Stimulated activated naive CD8-positive, alpha-beta T cell treated with anti-CD3 and anti-CD28 coated beads, Interleukin-15, Interleukin-2, amounts not matched to agents 100 ng/mL and 50 ng/mL, for 24 hours (primary cell): ENCODE data around the gene PSMD13.
A peak's percentile ranks its signal among the peaks of the same experiment; 100 is the strongest.

Experiments
- H3K27ac Mint-ChIP-seq: one replicate; pipeline ENCODE4 v1.8.0; 2021; ENCODE audit warnings: mild to moderate bottlenecking, mixed read lengths
- H3K27me3 Mint-ChIP-seq: one replicate; pipeline ENCODE4 v1.8.0; 2021; ENCODE audit warnings: mixed read lengths
- H3K36me3 Mint-ChIP-seq: one replicate; pipeline ENCODE4 v1.8.0; 2021; ENCODE audit warnings: low read depth, mixed read lengths
- H3K4me1 Mint-ChIP-seq: one replicate; pipeline ENCODE4 v1.8.0; 2021; ENCODE audit warnings: low read depth, mixed read lengths
- H3K4me3 Mint-ChIP-seq: one replicate; pipeline ENCODE4 v1.8.0; 2021; ENCODE audit warnings: mild to moderate bottlenecking, mixed read lengths
- H3K9me3 Mint-ChIP-seq: one replicate; pipeline ENCODE4 v1.8.0; 2021; ENCODE audit warnings: mixed read lengths

PSMD13 gene

DNA sequence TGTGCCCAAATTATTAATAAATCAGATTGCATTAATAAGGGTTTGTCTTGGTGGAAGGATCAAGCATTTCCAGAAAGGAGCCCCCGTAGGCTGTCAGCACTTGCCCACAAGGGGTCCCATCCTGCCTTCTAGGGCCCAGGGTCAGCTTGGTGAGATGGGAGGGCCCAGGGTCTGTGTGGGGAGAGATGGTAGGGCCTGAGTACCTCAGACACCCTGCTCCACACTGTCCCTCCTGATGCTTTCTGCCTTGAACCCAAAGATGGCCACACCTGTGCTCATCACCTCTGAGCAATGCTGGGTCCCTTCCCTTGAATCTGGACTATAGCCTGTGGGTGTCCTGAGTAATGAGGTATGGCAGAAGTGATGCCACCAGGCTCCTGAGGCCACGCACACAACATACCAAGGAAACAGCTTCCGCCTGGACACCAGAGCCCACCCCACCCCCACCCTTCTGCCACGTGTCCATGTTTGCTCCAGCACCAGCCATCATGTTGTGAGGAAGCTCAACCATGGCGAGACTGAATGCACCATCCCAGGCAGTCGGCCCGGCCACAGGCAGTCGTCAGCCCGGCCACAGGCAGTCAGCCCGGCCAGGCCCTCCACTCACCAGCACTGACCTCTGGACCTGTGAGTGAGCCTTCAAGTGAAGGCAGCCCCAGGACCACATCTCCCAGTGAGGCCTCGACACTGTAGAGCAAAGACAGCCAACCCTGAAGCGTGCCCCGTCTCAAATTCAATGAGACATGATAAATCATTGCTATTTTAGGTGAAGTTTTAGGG, 36.4 kb upstream of the PSMD13 start:
- no peak overlapping the region for H3K4me3 Mint-ChIP-seq
- H3K27me3 Mint-ChIP-seq, result no peaks in the 10 kb centered on the region
- H3K27ac Mint-ChIP-seq, result peak overlapping the region; percentile 92
- H3K9me3 Mint-ChIP-seq, result no peaks in the 10 kb centered on the region
- peaks cover 37% of the 10 kb centered on the region for H3K36me3 Mint-ChIP-seq
- peaks cover 46% of the 10 kb centered on the region for H3K4me1 Mint-ChIP-seq

DNA sequence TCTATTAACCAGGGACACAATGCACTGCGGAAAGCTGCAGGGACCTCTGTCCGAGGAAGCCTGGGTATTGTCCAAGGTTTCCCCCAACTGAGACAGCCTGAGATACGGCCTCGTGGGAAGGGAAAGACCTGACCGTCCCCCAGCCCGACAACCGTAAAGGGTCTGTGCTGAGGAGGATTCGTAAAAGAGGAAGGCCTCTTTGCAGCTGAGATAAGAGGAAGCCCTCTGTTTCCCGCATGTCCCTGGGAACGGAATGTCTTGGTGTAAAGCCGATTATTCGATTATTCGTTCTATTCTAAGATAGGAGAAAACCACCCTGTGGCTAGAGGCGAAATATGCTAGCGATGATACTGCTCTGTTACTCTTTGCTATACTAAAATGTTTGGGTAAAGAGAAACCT, 34.8 kb upstream of the PSMD13 start:
- Mint-ChIP-seq H3K36me3 (peaks cover 48% of the 10 kb centered on the region), H3K27ac (peak overlapping the region; percentile 92), H3K27me3 (no peaks in the 10 kb centered on the region), H3K4me1 (peaks cover 57% of the 10 kb centered on the region), H3K9me3 (no peaks in the 10 kb centered on the region), H3K4me3 (peak overlapping the region; percentile 55)

DNA sequence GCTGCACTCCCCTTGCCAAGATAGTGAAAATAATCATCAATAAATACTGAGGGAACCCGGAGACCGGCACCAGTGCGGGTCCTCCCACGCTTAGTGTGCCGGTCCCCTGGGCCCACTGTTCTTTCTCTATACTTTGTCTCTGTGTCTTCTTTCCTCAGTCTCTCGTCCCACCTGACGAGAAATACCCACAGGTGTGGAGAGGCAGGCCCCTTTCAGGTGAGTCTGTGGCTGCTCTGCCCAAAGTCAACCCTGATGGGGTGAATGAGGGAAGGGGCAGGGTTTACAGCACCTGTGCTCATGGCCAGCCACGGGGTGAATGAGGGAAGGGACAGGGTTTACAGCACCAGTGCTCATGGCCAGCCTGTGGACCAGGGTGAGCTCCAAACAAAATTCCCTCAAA, 34.3 kb upstream of the PSMD13 start:
- Mint-ChIP-seq H3K27me3 (no peaks in the 10 kb centered on the region), H3K4me1 (peaks cover 57% of the 10 kb centered on the region), H3K36me3 (peaks cover 48% of the 10 kb centered on the region), H3K4me3 (peak overlapping the region; percentile 55), H3K27ac (peak overlapping the region; percentile 92), H3K9me3 (no peaks in the 10 kb centered on the region)

DNA sequence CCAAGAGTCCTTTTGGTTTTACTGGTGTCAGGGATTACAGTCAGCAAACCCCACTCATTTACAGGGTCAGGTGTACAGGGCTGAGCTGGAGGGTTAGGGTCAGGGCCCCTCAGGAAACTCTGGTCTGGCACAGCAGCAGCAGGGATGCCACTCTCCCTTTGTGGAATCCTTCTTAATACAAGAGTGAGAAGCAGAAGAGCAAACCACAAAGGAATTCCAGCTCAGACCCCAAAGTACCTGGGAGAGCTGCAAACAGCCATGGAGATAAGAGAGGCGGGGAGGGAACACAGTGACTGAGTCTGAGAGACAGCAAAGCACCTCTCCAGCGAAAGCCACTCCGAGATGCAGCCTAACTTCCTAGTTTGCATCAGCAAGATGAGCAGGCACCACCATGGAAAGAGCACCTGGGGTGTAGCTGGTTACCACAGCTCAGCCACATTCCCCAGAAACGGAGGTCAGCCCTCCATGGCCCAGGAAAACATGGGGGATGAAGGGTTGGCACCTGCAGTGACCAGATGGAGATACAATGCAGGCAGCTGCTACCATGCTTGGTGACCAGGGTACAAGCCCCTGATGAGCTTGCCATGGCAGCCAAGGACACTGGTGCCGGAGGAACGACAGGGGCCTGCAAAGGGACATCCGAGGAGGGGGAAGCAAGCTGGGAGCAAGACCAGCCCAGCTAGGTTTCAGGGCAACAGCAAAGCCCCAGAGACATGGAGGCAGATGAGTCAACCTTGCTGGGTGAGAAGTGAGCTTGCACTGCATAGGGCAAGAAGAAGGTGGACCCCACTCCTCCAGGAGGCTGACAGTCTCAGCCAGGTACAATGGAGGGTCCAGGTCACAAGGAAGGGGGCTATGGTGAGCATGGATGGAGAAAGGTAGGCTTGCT, 33.5 kb upstream of the PSMD13 start:
- H3K27ac Mint-ChIP-seq, result peak overlapping the region; percentile 92
- H3K4me1 Mint-ChIP-seq, result peaks cover 57% of the 10 kb centered on the region
- no peaks in the 10 kb centered on the region for H3K9me3 Mint-ChIP-seq
- H3K36me3 Mint-ChIP-seq, result peaks cover 48% of the 10 kb centered on the region
- H3K4me3 Mint-ChIP-seq, result peak overlapping the region; percentile 55
- no peaks in the 10 kb centered on the region for H3K27me3 Mint-ChIP-seq

DNA sequence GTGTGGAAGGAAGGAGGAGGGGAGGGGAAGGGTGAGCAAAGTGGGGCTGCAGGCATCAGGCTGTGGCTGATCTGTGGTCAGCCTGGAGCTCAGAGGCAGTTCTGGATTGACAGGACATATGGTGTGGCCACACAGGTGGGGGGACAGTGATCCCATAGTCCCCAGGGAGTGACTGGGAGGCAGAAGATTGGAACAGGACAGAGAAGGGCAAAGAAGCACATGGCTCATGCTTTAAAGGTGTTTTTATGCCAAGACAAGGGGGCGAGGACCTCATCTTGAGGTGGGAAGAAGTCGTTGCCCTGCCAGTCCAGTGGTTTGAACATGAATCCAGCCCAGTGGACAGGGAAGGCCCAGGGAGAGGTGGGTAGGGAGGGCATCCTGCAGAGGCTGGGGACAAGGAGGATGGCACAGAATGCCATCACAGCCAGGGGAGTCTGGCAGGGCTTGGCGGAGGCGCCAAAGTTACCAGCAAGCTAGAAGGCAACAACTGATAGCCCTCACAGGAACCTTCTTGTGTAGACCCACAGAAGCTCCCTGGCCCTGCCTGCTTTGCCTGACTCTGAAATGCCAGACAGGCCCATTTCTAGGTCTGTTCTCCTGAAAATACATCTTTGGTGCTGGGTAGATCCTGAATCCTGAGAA, 32.7 kb upstream of the PSMD13 start:
- H3K27me3 Mint-ChIP-seq, result no peaks in the 10 kb centered on the region
- peaks cover 57% of the 10 kb centered on the region for H3K4me1 Mint-ChIP-seq
- peak overlapping the region; percentile 67 for H3K27ac Mint-ChIP-seq
- H3K9me3 Mint-ChIP-seq, result no peaks in the 10 kb centered on the region
- H3K36me3 Mint-ChIP-seq, result peaks cover 48% of the 10 kb centered on the region
- H3K4me3 Mint-ChIP-seq, result peak overlapping the region; percentile 23

DNA sequence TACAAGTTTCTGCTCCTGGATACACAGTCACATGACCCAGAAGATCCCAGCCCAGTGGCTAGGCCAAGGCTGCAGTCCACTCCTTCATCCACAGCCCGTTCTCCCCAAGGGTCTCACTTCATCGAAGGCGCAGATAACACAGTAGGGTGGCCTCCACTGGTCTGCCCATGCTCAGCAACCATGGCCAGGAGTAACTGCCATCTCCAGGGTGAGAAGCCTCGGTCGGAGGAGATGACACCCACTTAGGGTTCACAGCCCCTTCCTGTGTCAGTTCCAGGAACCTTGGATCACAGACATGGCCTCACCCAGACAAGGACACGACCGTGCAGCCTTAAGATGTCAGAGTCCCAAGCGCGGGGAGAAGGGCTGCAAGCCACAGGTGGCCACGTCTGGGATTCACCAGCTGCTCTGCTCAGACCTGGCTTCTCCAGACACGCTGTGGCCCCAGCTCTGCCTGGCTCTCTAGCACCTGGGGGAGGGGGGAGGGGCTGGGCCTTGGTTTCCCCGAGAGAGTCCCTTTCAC, 32.1 kb upstream of the PSMD13 start:
- peak overlapping the region; percentile 23 for H3K4me3 Mint-ChIP-seq
- H3K27me3 Mint-ChIP-seq, result no peaks in the 10 kb centered on the region
- peaks cover 48% of the 10 kb centered on the region for H3K36me3 Mint-ChIP-seq
- H3K9me3 Mint-ChIP-seq, result no peaks in the 10 kb centered on the region
- peaks cover 63% of the 10 kb centered on the region for H3K4me1 Mint-ChIP-seq
- peak overlapping the region; percentile 67 for H3K27ac Mint-ChIP-seq

DNA sequence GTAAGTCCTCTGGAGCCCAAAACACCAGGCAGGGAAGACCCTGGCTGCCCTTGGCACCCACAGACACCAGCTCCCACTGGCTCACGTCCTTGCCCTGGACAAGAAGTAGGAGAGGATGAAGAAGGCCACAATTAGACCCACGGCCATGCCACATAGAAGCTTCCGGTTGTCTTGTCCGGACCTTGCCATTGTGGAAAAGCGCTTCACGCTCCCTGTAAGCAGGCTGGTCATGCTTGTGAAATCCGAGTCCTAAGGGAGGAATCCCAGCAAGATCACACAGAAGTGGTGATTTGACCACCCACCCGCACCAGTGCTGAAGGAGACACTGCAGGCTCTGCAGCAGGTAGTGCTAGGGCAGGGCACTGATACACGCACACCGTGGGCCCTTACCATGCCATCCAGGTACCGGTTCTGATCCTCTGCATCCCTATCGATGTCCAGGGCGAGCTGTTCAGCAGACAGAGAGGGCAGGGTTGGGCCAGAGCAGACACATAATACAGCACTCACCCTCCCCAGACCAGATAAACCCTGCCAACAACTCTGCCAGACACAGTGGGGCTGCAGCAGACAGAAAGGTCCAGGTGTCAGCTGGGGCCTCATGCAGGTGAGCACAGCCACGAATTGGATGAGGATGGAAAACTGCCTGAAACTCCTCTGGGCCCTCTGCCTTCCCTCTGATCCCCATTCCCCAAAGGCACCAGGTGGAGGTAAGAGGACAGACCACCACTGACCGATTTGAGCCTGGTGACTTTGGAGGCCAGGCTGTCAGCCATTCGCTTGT, 31.4 kb upstream of the PSMD13 start:
- Mint-ChIP-seq H3K36me3 (peaks cover 48% of the 10 kb centered on the region), H3K27ac (peak overlapping the region; percentile 97), H3K27me3 (no peaks in the 10 kb centered on the region), H3K9me3 (no peaks in the 10 kb centered on the region), H3K4me1 (peaks cover 70% of the 10 kb centered on the region), H3K4me3 (peak overlapping the region; percentile 99)

DNA sequence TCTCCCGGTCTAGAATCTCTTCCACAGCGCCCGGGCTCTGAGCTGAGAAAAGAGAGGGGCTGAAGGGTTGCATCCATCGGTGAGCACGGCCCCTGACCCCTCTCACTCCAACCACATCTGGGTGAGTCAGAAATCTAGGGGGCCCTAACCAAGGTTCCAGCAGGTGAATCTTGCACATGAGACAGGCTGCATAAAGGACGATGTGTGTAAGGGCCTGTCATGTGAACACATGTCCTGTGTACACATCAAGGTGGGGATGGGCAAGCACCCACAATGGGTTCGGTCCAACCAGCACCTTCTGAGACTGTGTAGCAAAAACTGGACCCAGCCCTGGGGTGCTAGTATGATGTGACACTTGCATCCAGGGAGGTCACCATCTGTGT, 30.8 kb upstream of the PSMD13 start:
- Mint-ChIP-seq H3K27ac (peak overlapping the region; percentile 97), H3K4me3 (peak overlapping the region; percentile 99), H3K9me3 (no peaks in the 10 kb centered on the region), H3K4me1 (peaks cover 72% of the 10 kb centered on the region), H3K36me3 (peaks cover 46% of the 10 kb centered on the region), H3K27me3 (no peaks in the 10 kb centered on the region)

DNA sequence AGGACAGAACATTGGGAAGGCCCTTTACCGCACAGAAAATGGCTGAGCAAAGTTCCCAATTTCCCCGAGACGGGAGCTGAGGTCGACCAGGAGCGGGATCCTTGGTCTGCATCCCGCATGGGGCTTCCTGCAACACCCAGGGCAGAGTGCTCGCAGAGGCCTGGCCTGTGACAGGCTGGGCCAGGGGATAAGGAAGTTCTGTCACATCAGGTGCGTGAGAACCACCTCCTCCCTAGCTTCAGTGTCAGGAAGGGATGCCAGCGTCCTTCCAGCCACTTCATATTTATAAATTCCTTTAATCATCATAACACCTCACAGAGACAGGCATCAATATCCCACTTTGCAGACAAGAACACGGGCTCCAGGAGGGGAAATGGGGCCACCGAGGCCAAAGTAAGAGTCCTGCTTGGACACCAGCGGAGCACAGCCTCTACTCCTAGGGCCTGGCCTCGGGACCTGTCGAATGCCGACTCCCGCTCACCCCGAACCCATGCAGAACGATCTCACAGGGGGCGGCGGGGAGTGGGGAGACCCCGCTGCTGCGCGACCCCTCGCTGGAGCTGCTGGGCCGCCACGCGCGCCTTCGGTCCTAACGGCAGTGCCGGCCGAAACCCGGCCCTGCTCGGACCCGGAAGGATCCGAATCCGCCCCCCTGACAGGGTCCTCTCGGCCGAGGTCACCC, 30.1 kb upstream of the PSMD13 start:
- no peaks in the 10 kb centered on the region for H3K9me3 Mint-ChIP-seq
- H3K4me3 Mint-ChIP-seq, result peak overlapping the region; percentile 99
- no peaks in the 10 kb centered on the region for H3K27me3 Mint-ChIP-seq
- H3K4me1 Mint-ChIP-seq, result peaks cover 72% of the 10 kb centered on the region
- H3K27ac Mint-ChIP-seq, result peak overlapping the region; percentile 97
- peaks cover 50% of the 10 kb centered on the region for H3K36me3 Mint-ChIP-seq

DNA sequence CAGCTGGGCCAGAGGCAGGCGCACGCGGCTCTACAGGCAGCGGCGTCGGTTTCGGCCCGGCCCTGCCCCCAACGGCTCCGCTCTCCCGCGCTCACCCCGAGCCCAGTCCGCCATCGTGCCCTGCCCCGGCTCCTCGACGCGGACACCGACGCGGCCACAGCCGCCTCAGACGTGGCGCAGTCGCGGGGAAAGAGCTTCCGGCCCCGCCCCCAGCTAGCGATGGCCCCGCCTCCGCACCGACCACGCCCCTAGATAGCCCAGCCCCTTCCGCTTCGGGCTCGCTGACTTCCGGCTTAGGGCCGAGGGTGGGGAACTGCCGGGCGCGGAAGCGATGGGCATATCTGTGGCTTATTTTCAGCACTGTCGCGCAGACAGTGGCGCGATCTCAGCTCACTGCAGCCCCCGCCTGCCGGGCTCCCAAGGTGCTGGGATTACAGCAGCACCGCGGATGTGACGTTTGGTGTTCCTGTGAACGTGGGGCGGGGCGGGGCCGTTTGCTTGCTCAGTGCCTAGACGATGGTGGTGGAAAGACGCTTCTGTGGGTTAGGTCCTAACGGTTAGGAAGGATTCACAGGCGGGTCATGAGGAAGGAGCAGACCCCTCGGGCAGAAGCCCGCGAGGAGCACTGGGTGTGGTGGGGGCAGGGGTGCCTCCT, 29.4 kb upstream of the PSMD13 start, which contains the start of the genes BET1L and RIC8A:
Gene BET1L (minus strand): TSS at position 192 of the 655 bp plus-strand sequence. CDS start 78 bp downstream, at position 114.
Gene RIC8A (plus strand): TSS at position 501 of the 655 bp plus-strand sequence. CDS start 1,147 bp downstream, outside the sequence.
- Mint-ChIP-seq H3K27me3 (no peaks in the 10 kb centered on the region), H3K4me1 (peaks cover 65% of the 10 kb centered on the region), H3K4me3 (peak within 1 kb of the TSS; percentile 99), H3K9me3 (no peaks in the 10 kb centered on the region), H3K36me3 (peaks cover 53% of the 10 kb centered on the region), H3K27ac (peak within 1 kb of the TSS; percentile 97)

DNA sequence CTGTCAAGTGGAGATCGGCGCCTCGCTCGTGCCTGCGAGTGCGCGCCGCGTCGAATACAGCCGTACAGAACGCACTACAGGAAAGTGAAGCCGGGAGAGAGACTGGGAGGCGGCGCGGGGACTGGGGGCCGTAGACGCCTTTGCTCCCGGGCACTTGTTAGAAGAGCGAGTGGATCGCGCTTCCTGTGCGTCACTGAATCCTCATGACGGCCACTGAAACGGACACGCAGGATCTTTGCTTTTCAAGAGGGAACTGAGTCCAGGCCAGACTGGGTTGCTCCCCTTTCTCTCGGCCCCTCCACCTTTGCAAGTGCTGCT, 29.0 kb upstream of the PSMD13 start:
- peak overlapping the region; percentile 97 for H3K27ac Mint-ChIP-seq

DNA sequence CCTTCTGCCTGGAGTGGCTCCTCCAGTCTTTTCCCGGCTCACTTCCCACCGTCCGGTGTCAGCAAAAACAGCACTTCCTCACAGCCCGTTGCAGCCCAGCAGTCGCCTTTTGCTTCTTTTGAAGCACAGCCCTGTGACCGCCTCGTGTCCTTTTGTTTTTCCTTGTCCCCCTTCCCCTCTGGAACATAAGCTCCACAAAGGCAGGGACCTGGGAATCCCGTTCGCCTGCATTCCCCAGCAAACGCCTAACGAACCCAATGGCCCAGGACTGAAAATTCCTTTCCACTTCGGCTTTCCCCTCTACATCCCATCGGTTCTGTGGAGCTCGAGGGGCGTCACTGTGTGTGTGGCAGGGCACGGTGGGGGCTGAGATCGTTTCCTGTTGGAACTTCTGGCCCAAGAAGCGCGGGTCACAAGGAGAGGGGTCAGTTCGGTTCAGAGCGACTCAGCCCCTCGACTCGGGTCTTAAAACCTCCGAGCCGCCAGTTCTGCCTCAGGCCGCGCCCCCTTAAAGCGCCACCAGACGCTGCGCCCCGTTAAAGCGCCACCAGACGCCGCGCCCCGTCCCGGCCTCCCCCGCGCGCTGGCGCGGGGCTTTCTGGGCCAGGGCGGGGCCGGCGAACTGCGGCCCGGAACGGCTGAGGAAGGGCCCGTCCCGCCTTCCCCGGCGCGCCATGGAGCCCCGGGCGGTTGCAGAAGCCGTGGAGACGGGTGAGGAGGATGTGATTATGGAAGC, 28.4 kb upstream of the PSMD13 start:
- H3K4me1 Mint-ChIP-seq, result peaks cover 55% of the 10 kb centered on the region
- H3K4me3 Mint-ChIP-seq, result peak overlapping the region; percentile 99
- H3K27ac Mint-ChIP-seq, result peak overlapping the region; percentile 97
- no peaks in the 10 kb centered on the region for H3K27me3 Mint-ChIP-seq
- H3K36me3 Mint-ChIP-seq, result peaks cover 47% of the 10 kb centered on the region
- H3K9me3 Mint-ChIP-seq, result no peaks in the 10 kb centered on the region

More for the DNA sequence above, 29.0 kb upstream of the PSMD13 start:
- H3K4me3 Mint-ChIP-seq, result peak overlapping the region; percentile 99
- H3K4me1 Mint-ChIP-seq, result peaks cover 60% of the 10 kb centered on the region
- H3K27me3 Mint-ChIP-seq, result no peaks in the 10 kb centered on the region
- peaks cover 48% of the 10 kb centered on the region for H3K36me3 Mint-ChIP-seq
- H3K9me3 Mint-ChIP-seq, result no peaks in the 10 kb centered on the region

DNA sequence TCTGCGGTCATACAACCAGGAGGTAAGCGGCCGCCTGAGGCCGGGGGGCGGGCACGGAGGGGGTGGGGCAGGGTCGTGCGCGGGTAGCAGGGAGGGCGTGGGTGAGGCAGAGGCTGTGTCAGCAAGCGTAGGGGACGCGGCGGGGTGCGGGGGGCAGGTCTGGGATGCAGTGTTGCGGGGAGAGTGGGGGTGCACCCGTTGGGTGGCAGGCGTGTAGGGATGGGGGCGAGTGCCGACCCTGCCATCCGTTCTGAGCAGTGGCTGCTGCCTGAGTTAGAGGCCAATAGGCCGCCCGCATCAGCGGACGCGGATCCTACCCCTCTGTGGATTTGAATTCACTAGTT, 27.9 kb upstream of the PSMD13 start:
- H3K27me3 Mint-ChIP-seq, result no peaks in the 10 kb centered on the region
- H3K4me1 Mint-ChIP-seq, result peaks cover 49% of the 10 kb centered on the region
- no peaks in the 10 kb centered on the region for H3K9me3 Mint-ChIP-seq
- peaks cover 45% of the 10 kb centered on the region for H3K36me3 Mint-ChIP-seq
- peak overlapping the region; percentile 97 for H3K27ac Mint-ChIP-seq
- H3K4me3 Mint-ChIP-seq, result peak overlapping the region; percentile 99
